ENCODE measurements around the gene FAN1.
"Not testable (repeated sequence)": the region's sequence is repeated elsewhere in the genome, so short reads cannot be mapped to it uniquely, and the experiment has no call there.

Gene FAN1

GRCh38 chr15:30882849-30883433 is 20.8 kb upstream of the FAN1 start:
- no peak for TF ChIP-seq CTCF (IDR thresholded peaks at IDR 0.05; ENCODE audit: low read depth, low read length)
- DNase-seq (ENCODE audit: extremely low read depth, low read depth) = no peak

DNA sequence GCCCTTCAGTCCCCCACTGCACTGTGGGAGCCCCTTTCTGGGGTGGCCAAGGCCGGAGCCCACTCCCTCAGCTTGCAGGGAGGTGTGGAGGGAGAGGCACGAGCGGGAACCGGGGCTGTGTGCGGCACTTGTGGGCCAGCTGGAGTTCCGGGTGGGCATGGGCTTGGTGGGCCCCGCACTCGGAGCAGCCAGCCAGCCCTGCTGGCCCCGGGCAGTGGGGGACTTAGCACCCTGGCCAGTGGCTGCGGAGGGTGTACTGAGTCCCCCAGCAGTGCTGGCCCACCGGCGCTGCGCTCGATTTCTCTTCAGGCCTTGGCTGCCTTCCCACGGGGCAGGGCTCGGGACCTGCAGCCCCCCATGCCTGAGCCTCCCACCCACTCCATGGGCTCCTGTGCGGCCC is 20.0 kb upstream of the FAN1 start:
- not testable (repeated sequence) for DNase-seq (ENCODE audit: extremely low read depth, low read depth)

DNA sequence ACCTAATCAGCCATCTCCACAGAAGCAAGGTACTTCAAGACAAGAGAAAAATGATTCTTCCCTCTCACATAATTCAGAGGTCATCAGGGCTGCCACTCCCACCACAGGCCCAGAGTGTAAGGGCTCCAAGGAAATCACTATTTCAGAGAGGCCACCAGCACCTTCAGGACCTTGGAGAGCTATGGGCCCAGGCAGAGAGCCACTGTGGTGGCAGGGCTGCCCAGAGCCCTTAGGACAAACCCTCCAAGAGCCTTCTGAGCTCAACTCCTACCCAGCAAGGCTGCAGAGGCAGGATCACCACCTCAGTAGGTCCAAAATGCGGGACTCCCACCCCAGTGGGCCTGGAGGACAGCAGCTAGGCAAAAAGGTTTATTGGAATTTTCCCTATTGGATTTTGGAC is 17.9 kb upstream of the FAN1 start:
- no peak for TF ChIP-seq CTCF (IDR thresholded peaks at IDR 0.05; ENCODE audit: low read depth, low read length)
- DNase-seq (ENCODE audit: extremely low read depth, low read depth) = no peak

- no peak for DNase-seq (ENCODE audit: extremely low read depth, low read depth)
- TF ChIP-seq CTCF (IDR thresholded peaks at IDR 0.05; ENCODE audit: low read depth, low read length) = no peak
Measured at GRCh38 chr15:30889196-30889595, 14.5 kb upstream of the FAN1 start.

GRCh38 chr15:30895461-30896210 is 8.1 kb upstream of the FAN1 start:
- no peak for DNase-seq (ENCODE audit: extremely low read depth, low read depth)
- TF ChIP-seq CTCF (IDR thresholded peaks at IDR 0.05; ENCODE audit: low read depth, low read length) = no peak

DNA sequence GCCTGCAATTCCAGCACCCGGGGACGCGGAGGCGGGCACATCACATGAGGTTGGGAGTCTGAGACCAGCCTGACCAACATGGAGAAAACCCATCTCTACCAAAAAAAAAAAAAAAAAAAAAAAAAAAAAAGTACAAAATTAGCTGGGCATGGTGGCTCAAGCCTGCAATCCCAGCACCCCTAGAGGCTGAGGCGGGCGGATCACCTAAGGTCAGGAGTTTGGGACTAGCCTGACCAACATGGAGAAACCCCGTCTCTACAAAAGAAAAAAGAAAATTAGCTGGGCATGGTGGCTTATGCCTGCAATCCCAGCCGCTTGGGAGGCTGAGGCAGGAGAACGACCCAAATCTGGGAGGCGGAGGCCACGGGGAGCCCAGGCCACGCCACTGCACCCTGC is 7.5 kb upstream of the FAN1 start:
- TF ChIP-seq CTCF (IDR thresholded peaks at IDR 0.05; ENCODE audit: low read depth, low read length) = no peak
- no peak for DNase-seq (ENCODE audit: extremely low read depth, low read depth)

GRCh38 chr15:30901889-30902288 is 1.8 kb upstream of the FAN1 start:
- no peak for TF ChIP-seq CTCF (IDR thresholded peaks at IDR 0.05; ENCODE audit: low read depth, low read length)
- DNase-seq (ENCODE audit: extremely low read depth, low read depth) = no peak

- TF ChIP-seq CTCF (IDR thresholded peaks at IDR 0.05; ENCODE audit: low read depth, low read length) = no peak
- DNase-seq (ENCODE audit: extremely low read depth, low read depth) = no peak
Measured at GRCh38 chr15:30904812-30905211, 1.1 kb downstream of the FAN1 start.
